Progenitor cell of endocrine pancreas (in vitro differentiated cells): Measurements from ENCODE around the gene LOXHD1. TPM values are rescaled to one million over a fixed set of nuclear protein-coding genes. Genes with fewer than 3 reads are reported as not detected.

ENCODE experiments used
- DNase-seq: peaks from one replicate; pipeline ENCODE4 v3.0.0; 2021; ENCODE audit warnings: low spot score; ENCODE audit not compliant: unreplicated experiment
- H3K27ac Mint-ChIP-seq: 2 replicates; pipeline ENCODE4 v1.8.0; 2021; ENCODE audit warnings: mild to moderate bottlenecking, moderate library complexity, mixed read lengths
- H3K27me3 Mint-ChIP-seq: 2 replicates; pipeline ENCODE4 v1.8.0; 2021; ENCODE audit warnings: mixed read lengths
- H3K36me3 Mint-ChIP-seq: 2 replicates; pipeline ENCODE4 v1.8.0; 2022; ENCODE audit warnings: mixed read lengths; ENCODE audit not compliant: insufficient read depth
- H3K4me1 Mint-ChIP-seq: 2 replicates; pipeline ENCODE4 v1.8.0; 2021; ENCODE audit warnings: low read depth, mixed read lengths
- H3K4me3 Mint-ChIP-seq: 2 replicates; pipeline ENCODE4 v1.8.0; 2021; ENCODE audit warnings: low read depth, mild to moderate bottlenecking, moderate library complexity, mixed read lengths
- H3K9me3 Mint-ChIP-seq: 2 replicates; pipeline ENCODE4 v1.8.0; 2021; ENCODE audit warnings: low read depth, mixed read lengths
- total RNA-seq: library from RNA; stranded (reverse); gene quantifications from 2 replicates; pipeline ENCODE4 v1.2.1, GENCODE V29; 2021
- TF ChIP-seq, protein P1 (sequence below): fragments of 200-600 bp; sonication (generic); IDR thresholded peaks from one replicate; pipeline ENCODE4 v1.5.0; 2021; ENCODE audit warnings: antibody characterized with exemption, mild to moderate bottlenecking; ENCODE audit not compliant: unreplicated experiment

LOXHD1 gene
- total RNA-seq, 1 donor from 2014 or later: 0.36 TPM

DNA sequence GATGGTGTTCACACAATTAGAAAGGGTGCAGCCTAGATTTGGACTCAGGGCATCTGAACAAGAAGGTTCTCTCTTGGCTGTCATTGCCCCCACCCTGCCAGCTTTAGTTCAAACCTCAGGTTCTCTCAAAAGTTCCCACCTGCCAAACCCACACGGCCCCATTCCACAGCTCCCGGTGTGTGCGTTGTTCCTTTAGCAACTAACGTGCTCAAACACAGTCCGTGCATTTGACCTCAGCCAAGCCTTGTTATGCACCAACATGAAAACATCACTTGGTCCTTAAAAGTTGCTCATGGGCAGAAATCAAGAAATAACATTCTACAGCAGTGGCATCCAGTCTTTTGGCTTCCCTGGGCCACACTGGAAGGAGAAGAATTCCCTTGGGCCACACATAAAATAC, 32.0 kb downstream of the LOXHD1 start:
- no peak for DNase-seq
- peaks cover 13% of the 10 kb centered on the region for H3K27me3 Mint-ChIP-seq
- H3K9me3 Mint-ChIP-seq: no peaks in the 10 kb centered on the region
- no peak overlapping the region for H3K27ac Mint-ChIP-seq
- H3K36me3 Mint-ChIP-seq: no peaks in the 10 kb centered on the region
- TF ChIP-seq, protein P1, sequence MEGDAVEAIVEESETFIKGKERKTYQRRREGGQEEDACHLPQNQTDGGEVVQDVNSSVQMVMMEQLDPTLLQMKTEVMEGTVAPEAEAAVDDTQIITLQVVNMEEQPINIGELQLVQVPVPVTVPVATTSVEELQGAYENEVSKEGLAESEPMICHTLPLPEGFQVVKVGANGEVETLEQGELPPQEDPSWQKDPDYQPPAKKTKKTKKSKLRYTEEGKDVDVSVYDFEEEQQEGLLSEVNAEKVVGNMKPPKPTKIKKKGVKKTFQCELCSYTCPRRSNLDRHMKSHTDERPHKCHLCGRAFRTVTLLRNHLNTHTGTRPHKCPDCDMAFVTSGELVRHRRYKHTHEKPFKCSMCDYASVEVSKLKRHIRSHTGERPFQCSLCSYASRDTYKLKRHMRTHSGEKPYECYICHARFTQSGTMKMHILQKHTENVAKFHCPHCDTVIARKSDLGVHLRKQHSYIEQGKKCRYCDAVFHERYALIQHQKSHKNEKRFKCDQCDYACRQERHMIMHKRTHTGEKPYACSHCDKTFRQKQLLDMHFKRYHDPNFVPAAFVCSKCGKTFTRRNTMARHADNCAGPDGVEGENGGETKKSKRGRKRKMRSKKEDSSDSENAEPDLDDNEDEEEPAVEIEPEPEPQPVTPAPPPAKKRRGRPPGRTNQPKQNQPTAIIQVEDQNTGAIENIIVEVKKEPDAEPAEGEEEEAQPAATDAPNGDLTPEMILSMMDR: no peak
- peaks cover 3% of the 10 kb centered on the region for H3K4me1 Mint-ChIP-seq
- H3K4me3 Mint-ChIP-seq: no peak overlapping the region

DNA sequence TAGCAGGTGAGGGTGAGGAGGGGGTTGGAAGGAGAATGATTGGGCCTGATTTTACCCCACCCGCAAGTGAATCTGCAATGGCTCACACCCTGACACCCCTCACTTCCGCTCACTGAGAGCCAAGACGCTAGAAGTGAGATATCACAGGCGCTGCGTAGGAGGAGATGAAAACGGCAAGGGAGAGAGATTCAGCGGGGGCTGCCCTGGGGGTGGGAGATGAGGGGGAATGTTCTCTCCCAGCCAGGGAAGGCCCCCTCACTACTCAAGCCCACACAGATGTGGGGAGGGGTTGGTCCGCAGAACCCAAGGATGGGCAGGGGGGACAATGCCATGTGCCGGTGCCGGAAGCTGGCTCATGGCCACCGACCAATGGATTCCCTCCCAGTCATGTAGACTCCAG, 32.9 kb downstream of the LOXHD1 start:
- TF ChIP-seq, protein P1: no peak
- DNase-seq: no peak
- H3K4me1 Mint-ChIP-seq: peaks cover 3% of the 10 kb centered on the region
- no peaks in the 10 kb centered on the region for H3K36me3 Mint-ChIP-seq
- peaks cover 13% of the 10 kb centered on the region for H3K27me3 Mint-ChIP-seq
- no peak overlapping the region for H3K27ac Mint-ChIP-seq
- H3K4me3 Mint-ChIP-seq: no peak overlapping the region
- H3K9me3 Mint-ChIP-seq: no peaks in the 10 kb centered on the region

DNA sequence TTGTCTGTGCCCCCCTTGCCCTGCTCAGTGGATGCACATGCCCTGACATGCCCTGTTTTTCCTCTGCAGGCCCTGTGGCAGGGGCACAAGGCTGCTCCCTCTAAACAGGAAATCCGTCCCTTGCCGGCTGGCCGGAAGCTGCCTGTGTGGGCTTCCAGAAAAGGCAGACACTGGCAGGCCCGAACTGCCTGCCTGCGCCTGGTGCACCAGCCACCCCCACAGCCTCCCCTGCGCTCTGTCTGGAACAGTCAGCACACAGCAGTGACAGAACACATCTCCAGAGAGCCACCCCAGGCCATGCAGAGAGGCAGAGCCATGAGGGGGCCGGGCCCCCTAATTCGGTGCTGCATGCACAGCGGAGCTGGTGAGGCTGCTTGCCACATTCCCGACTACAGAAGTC, 33.5 kb downstream of the LOXHD1 start:
- Mint-ChIP-seq H3K27me3 (peaks cover 13% of the 10 kb centered on the region), H3K4me3 (no peak overlapping the region), H3K9me3 (no peaks in the 10 kb centered on the region), H3K4me1 (peaks cover 3% of the 10 kb centered on the region), H3K27ac (no peak overlapping the region), H3K36me3 (no peaks in the 10 kb centered on the region)
- no peak for DNase-seq
- TF ChIP-seq, protein P1: no peak

DNA sequence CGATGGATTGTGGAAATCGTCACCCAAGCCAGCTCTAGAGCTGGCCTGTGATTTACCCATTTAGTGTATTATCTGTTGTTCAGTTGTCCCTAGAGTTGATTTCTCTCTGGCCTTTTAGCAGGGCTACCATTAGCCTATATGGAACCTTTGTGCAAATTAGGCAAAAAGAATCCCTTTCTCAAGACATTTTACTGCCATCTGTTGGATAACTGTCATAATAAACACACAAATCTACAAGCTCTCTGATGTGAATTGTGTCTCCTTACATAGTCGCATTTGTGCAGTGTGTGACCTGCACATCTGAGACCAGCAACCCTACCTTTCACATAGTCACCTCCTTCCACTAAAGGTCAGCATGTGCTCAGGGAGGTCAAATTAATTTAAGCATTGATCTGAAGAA, 34.0 kb downstream of the LOXHD1 start:
- no peaks in the 10 kb centered on the region for H3K9me3 Mint-ChIP-seq
- no peak overlapping the region for H3K4me3 Mint-ChIP-seq
- no peaks in the 10 kb centered on the region for H3K36me3 Mint-ChIP-seq
- DNase-seq: no peak
- peaks cover 13% of the 10 kb centered on the region for H3K27me3 Mint-ChIP-seq
- H3K27ac Mint-ChIP-seq: no peak overlapping the region
- peaks cover 3% of the 10 kb centered on the region for H3K4me1 Mint-ChIP-seq
- TF ChIP-seq, protein P1: no peak

DNA sequence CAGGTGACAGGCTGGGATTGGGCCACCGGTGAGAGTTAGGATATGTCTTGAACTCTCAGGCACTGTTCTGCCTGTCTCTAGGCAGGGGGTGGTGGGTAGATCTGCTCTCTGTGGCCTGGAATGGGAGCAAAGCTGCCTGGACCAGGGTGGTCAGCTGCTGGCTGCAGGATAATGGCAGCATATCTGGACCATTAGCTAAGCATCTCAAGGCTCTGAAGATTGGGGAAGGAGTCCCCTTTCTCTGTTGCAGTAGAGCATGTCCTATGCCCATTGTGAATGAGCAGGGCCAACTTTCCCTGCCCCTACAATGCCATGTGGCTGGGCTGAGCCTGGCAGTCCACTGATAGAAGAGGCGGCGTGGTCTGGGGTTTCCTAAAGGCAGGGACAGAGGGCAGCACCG, 34.6 kb downstream of the LOXHD1 start:
- DNase-seq: no peak
- H3K27ac Mint-ChIP-seq: no peak overlapping the region
- H3K4me3 Mint-ChIP-seq: no peak overlapping the region
- peaks cover 11% of the 10 kb centered on the region for H3K27me3 Mint-ChIP-seq
- no peaks in the 10 kb centered on the region for H3K9me3 Mint-ChIP-seq
- no peaks in the 10 kb centered on the region for H3K36me3 Mint-ChIP-seq
- TF ChIP-seq, protein P1: no peak
- H3K4me1 Mint-ChIP-seq: peaks cover 3% of the 10 kb centered on the region

DNA sequence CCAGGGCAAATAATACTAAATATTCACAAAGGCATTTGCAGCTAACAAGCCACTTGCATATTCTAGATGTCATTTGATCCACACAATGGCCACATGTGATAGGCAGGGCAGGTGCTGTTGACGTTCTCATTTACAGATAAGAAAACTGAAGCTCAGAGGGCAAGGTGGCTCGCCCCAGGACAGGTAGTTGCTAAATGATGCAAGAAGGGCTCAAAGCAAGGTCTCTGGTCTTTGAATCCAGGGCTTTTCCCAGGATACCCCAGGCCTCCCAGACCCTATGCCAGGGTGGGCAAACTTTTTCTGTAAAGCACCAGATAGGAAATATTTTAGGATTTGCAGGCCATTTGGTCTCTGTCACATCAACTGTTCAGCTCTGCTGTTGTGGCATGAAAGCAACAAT, 35.1 kb downstream of the LOXHD1 start:
- Mint-ChIP-seq H3K27ac (no peak overlapping the region), H3K9me3 (no peaks in the 10 kb centered on the region), H3K4me1 (peaks cover 3% of the 10 kb centered on the region), H3K36me3 (no peaks in the 10 kb centered on the region), H3K4me3 (no peak overlapping the region), H3K27me3 (peaks cover 7% of the 10 kb centered on the region)
- no peak for DNase-seq
- TF ChIP-seq, protein P1: no peak
